HG02840 (cell line): Measurements from ENCODE around the gene ACYP1.
A peak's percentile ranks its signal among the peaks of the same experiment; 100 is the strongest.

ENCODE experiments used
- ATAC-seq: cut with Tn5 transposase; IDR thresholded peaks from one replicate; pipeline ENCODE4 v1.9.1; 2021; ENCODE audit warnings: mild to moderate bottlenecking, moderate library complexity, moderate number of reproducible peaks; ENCODE audit not compliant: unreplicated experiment, low FRiP score

Gene ACYP1

DNA sequence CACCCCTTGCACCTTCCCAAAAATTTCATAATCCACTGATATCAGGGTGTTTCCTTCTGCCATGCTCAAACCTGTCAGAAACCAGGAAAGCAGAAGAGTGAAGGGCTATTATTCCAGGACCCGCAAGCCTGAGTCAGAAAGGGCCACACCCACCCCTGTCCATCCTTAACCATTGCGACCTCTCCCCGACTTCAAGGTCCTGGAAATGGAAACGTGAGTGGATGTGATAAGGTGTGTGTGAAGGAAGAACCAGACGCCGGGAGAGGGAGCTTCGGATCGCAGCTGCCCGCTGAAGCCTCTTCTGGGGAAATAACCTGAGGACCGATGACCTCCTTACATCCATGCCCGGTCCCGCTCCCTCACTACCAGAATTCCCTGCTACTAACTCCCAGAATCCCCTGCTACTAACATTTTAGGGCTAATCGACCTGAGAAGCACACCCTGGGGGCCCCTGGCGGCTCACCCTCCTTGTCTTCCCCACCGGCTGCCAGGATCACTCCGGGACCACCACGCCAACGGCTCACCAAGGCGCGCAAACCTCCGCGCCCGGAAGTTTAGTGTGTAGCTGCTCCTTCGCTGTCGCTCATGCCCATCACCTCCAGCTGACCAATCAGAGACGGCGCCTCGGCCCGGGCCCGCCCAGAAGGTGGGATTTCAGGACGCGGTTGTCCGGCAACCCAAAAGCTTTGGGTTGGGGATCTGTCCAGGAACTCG, at the start of gene ACYP1:
Gene ACYP1 (minus strand): TSS at position 534 of the 714 bp plus-strand sequence. CDS start 471 bp downstream, at position 63.
- ATAC-seq, result peak; percentile 89

DNA sequence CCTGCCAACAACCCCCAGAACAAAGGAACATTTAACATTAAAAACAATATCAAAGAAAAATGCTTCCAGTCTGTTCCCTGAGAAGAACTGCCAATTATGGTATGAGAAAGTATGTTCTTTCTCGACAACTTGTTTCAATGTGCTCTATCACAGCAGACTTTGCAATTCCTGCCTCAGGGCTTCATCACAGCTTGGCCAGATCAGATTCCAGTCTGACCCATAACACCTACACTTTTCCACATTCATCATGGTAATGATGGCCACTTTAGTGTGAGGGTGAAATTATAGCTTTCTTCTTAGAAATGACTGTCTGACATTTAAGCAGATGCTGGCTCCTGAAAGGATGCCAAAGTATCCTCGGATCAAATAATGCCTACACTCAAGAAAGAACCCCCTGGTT, 46.1 kb upstream of the ACYP1 start:
- ATAC-seq, result no peak

DNA sequence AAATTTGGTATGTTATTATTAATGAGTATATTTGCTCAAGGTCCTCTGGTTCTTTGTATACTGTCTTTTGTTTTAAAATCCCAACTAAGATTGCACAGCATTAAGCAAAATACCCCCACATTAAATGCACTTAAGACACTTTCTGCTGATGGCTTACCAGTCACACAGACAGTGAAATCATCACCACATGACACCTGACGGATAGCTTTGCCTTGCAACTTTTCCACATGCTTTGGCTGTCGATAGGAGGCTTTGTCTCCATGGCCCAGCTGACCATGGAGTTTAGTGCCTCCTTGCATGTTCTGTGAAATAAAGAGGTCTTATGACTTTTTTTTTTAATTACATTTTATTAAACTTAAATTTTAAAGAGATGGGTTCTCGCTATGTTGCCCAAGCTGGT, 43.4 kb upstream of the ACYP1 start:
- ATAC-seq, result no peak

DNA sequence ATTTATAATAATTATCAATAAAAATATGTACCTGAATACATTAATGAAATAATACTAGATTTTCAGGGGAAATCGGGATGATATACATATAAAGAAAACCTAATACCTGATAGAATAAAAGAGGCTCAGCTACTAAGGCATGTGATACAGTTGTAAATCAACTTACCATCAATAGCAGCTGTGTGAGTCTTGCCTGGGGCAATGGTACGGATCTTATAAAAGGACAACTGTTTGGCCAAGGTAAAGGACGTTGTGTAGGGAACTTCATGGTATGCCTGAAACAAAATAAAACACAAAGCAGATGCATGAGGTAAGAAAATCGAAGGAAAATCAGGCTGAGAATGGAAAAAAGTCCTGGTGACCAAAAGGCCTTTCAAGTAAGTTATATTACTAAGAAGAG, 37.7 kb upstream of the ACYP1 start:
- ATAC-seq, result no peak

DNA sequence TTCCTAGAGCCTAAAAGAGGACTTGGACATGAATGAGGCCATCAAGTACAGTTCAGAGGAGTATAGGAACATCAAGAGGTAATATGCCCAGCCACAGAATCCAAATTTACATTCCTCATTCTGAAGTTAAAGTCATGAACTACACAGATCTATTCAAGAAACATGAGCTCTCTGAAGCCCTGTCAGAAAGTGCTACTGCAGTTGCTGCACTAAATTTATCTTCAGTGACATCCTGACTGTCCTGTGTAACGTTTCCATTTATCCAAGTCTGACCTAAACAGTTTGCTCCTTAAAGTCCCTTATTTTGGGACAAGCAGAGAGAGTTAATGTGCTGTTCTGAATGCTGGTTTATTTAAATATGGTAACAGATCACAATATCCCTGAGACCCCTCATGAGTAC, 34.9 kb upstream of the ACYP1 start:
- ATAC-seq, result no peak

DNA sequence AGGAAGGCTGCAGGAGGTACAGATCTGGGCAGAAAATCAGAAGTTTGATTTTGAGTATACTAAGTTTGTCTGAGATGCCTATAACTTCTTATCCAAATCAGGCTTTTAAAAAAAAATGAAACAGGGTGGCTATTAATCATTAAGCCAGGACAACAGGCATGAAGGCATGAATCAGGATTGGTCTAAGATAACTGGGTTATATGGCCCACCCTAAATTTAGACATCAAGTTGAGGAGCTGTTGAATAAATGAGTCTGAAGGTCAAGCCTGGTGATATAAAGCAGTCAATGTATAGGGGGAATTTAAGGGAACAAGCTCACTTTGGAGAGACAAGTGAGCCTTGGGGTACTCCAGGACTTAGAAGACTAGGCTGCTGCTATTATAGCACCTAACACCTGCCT, 34.4 kb upstream of the ACYP1 start:
- no peak for ATAC-seq

DNA sequence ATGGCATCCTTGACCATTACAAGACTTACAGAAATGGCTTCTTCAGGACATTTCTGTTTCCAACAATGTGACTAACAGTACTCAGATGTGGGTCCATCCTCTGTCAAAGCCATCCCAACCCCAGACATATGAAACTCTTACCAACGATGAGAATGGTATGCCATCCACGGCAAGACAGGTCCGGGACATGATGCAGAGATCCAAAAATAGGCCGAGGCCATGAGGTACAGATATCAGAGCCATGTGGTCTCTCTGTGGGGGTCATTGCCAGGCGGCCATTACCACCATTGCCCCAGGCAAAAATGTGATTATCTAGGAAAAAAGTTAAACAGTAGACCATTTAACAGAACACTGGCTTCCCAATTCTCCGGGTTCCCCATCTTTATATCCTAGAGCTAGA, 33.1 kb upstream of the ACYP1 start:
- no peak for ATAC-seq

DNA sequence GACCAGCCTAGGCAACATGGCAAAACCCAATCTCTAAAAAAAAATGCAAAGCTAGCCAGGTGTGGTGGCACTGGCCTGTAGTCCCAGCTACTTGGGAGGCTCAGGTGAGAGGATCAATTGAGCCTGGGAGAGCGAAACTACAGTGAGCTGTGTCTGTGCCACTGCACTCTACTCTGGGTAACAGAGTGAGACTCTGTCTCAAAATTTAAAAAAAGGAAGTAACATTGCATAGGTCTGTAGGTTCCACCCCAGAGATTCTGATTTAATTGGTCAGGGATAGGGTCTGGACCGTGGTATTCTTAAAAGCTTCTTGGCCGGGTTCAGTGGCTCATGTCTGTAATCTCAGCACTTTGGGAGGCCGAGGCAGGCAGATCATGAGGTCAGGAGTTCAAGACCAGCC, 31.9 kb upstream of the ACYP1 start:
- no peak for ATAC-seq

DNA sequence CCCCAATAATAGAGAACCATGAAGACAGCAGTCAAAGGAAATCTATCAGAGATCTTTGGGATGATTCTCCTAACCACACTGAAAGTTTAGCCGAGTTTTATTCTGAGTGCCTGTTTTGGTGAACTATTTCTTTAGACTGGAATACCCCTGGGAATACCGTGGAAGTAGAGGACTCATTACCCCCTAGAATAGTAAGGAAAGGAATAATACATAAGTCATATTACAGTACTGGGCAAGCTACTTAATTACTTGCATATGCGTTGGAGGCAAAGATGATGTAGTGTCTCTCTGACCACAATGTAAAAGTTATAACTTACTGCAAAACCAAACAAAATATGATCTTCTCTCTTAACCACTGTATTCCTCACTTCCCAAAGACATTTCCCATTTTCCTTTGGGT, 31.1 kb upstream of the ACYP1 start:
- ATAC-seq, result no peak

DNA sequence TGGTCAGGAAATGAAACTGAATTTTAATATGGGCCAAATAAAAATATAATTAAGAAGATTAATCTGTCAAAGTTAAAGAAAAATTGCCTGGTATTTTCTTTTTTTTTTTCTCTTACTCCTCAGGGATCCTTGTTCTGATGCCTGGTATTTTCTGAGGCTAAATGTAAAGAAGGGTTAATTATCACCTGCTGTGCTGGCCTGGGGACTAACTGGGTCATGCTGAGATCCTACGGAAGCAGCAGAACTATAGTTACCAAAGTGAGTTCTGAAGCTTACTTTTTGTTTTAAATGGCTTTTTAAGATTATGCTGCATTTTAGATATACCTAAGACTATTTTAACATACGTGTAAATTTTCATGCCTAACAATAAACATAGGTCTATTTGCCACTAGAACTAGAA, 28.9 kb upstream of the ACYP1 start:
- ATAC-seq, result no peak

DNA sequence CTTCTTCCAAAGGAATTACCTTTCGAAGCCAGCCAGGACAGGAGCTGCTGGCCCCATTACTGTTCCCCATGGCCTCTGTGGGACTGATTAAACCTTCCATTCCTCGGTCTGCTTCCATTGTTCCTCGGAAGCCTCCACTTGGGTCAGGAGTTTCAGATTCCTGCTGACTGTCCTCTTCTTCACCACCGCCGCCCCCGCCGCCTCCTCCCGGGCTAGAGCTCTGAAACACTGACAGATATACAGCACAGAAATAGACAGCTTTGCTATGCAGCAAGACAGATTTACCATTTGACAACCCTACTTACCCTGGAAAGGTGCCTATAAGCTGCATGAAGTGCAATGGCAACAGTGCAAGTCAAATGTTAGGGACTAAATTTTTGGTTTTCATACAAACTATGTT, 27.4 kb upstream of the ACYP1 start:
- no peak for ATAC-seq

DNA sequence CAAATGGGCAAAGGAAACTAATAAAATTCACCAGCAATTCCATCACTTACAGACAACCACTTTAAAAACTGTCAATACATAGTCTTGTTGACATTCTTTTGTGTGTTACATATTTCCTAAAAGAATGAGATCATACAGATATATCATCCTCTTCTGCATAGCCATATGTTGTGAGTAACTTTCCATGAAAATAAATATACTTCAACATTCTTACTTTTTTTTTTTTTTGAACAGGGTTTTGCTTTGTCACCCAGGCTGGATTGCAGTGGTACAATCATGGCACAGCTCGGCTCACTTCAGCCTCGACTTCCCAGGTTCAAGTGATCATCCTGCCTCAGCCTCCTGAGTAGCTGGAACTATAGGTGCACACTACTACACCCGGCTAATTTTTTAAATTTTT, 26.5 kb upstream of the ACYP1 start:
- no peak for ATAC-seq

DNA sequence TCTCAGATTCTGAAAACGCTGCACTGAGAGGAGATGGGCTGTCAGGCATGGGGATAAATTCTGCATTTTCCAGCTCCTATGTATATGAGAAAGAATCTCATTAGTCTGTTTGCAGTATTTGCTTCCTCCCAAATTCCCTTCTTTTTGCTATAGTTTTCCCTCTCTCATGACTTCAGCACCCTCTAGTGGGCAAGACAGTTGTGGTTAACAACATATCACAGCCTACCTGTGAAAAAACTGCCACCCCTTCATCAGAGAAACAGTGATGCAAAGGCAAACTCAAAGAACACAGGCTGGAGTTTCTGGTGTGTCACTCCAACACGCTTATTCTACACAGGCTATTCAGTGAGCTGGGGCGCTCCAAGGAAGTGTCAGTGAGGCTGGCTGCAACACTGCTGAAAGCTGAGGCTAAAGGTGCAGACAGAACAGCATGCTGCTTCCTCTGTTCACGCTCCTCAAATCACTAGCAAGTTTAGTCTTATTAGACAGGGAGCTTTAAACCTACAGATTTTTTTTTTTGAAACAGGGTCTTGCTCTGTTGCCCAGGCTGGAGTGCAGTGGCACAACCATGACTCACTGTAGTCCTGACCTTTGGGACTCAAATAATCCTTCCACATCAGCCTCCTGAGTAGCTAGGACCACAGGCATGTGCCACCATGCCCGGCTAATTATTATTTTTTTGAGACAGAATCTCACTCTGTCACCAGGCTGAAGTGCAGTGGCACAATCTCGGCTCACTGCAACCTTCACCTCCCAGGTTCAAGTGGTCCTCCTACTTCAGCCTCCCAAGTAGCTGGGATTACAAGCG, 24.9 kb upstream of the ACYP1 start:
- no peak for ATAC-seq

DNA sequence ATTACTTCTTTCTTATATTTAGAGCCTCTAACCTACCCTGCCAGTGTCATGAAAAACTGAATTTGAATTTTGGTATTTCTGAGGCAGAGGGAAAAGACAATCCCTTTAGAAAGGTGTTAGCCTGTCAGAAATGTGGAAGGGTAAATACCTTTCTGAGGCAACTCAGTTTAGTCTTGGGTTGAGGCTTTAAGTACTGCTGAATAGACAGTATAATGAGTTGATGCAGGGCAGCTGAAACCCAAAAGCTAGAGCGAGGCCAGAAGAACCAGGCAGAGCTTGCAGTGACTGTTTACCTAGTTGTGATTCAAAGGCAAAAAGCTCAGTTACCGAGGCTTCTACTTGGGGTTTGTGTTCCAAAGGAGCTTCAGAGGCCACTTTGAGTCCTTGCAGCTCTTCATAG, 24.3 kb upstream of the ACYP1 start:
- no peak for ATAC-seq

DNA sequence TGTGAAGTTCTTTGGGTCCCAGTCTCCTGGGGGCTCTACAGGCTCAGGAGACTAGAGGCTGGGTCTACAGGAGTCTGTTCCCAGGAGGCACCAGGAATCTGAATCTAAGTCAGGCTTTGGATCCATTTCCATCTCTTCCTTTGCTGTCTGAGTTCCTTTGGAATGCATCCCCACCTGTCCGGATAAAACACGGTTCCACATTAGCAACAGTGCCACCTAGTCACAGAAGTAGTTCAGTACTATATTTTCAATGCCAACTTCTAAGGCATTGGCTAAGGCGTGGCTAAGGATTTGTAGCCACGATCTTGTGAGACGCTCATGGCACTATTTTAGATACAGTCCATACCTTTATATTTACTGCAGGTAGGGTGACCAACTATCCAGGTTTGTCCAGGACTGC, 20.7 kb upstream of the ACYP1 start:
- no peak for ATAC-seq

DNA sequence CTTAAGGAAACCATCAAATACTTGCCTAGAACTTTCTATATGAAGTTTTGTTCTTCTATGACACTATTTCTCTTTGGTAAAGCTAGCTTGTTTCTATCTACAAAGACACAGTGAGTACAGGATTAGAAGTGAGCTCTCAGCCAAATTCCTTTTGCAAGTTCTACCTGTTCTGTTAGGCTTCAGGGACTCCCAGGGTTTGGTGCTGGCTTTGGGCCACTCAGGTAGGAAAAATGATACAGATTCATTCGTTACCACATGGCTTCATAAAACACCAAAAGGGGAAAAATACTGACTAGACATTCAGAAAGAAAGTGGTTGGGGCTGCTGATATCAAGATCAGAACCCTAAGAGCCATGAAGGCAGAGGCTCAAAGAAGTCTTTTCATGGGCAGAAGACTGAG, 19.4 kb upstream of the ACYP1 start:
- ATAC-seq, result no peak

DNA sequence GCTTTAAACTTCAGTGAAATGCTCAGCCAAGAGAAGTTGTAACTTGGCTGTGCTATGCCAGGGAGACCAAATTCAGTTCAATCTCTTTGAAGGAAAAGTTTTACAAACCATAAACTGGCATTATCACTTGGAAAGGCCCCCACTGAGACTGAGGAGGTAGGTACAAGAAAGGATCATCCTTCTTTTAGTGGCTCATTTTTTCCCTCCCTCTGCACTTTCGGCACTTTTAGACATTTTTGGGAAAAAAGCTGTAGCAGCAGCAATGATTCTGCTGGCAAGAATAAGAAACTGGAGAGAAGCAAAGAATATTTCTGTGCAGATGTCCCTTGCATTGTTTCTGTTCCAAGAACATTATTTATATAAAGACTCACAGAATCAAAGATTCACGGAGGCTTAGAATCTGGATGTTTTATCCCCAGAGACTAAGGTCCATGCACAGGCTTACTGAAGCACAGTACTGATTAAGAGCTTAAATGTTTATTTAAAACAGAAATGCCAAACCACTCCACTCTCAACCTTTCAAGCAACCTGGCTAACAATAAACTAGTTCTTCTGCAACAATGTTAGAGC, 17.9 kb upstream of the ACYP1 start:
- no peak for ATAC-seq

DNA sequence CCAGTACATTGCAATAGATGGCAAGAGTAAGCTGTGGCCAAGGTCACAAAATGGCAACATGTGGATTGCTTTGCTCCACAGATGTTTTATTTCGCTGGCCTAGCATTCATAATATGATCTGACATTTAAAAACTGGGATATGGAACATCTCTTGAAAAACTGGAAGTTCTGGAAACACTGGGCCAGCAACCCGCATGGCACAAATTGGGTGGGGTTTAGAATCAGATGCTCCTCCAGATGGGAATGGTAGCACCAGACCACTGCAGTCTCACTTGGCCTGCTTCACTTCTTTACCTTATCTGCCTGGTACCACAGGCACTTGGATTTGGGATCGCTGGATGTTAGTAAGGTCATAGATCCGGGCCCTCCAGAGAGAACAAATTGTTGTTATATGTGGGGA, 15.7 kb upstream of the ACYP1 start:
- ATAC-seq, result no peak

DNA sequence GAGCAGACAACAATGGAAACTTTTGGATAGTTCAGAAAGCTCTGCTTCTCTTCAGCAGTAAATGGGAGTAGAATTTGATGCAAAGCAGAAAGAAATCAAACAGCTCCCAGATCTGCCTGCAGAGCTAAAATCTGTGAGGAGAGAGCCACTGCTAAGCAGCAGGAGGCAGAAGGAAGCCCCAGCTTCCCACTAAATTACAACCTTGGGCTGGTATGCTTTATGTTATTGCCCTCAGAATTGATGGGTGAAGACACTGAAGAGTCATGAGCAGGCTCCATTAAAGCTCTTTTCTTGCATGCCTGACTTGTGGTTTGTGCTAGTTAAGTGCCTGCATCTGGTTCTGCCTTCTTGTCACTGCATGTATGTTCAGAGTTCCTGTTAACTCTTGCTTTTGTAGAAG, 14.0 kb upstream of the ACYP1 start:
- ATAC-seq, result no peak

DNA sequence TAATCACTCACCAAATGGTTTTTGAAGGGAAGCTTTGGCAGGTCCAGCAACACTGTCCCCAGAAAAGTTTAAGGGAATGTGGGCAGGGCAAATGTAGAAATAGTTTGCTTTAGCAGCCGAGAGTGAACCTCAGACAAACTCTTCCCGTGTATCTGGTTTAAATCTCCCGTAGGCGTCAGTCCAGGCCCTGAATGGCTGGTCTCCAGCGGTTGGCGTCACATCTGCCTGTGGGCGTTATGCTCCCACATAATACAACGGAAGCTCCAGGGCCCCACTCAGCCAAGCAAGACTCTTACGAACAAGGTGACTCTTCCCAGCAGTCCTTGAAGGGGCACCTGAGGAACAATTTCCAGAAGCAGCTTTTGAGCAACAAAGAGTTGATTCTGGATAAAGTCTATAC, 6.6 kb upstream of the ACYP1 start:
- ATAC-seq, result no peak

DNA sequence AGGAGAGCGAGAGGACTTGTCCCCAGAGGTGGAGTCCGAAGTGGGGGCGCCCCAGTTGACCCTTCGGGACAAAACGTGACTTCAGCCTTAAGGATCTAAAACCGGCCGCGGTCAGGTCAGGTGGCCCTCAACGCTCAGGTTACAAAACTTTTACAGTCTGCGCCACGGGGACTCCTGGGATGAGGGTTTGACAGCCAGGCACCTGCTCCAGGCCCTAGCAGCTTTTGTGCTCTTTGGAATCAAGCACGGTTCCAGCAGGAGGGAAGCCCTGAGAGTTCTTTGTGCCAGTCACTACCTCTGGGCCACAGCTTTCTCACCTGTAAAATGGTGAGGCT, 6.0 kb upstream of the ACYP1 start:
- no peak for ATAC-seq
